Measurements from ENCODE around the gene ATP11A.
"Not testable (repeated sequence)": the region's sequence is repeated elsewhere in the genome, so short reads cannot be mapped to it uniquely, and the experiment has no call there.

Gene ATP11A

GRCh38 chr13:112793545-112794445 is 104.0 kb downstream of the ATP11A start:
- DNase-seq (ENCODE audit: low spot score) = no peak

- no peak for DNase-seq (ENCODE audit: low spot score)
Measured at GRCh38 chr13:112795277-112795676, 105.4 kb downstream of the ATP11A start.

- DNase-seq (ENCODE audit: low spot score) = no peak
Measured at GRCh38 chr13:112796190-112796915, 106.5 kb downstream of the ATP11A start.

- DNase-seq (ENCODE audit: low spot score) = no peak
Measured at GRCh38 chr13:112799394-112799793, 109.6 kb downstream of the ATP11A start.

GRCh38 chr13:112800057-112800456 is 110.2 kb downstream of the ATP11A start:
- DNase-seq (ENCODE audit: low spot score) = no peak

- not testable (repeated sequence) for DNase-seq (ENCODE audit: low spot score)
Measured at GRCh38 chr13:112800807-112801206, 111.0 kb downstream of the ATP11A start.

GRCh38 chr13:112802802-112803195 is 113.0 kb downstream of the ATP11A start:
- DNase-seq (ENCODE audit: low spot score) = no peak

GRCh38 chr13:112803422-112803821 is 113.6 kb downstream of the ATP11A start:
- DNase-seq (ENCODE audit: low spot score) = no peak

GRCh38 chr13:112804374-112804773 is 114.5 kb downstream of the ATP11A start:
- DNase-seq (ENCODE audit: low spot score) = peak; percentile 10

- no peak for DNase-seq (ENCODE audit: low spot score)
Measured at GRCh38 chr13:112806739-112807652, 117.2 kb downstream of the ATP11A start.

- DNase-seq (ENCODE audit: low spot score) = no peak
Measured at GRCh38 chr13:112807653-112808376, 118.0 kb downstream of the ATP11A start.

GRCh38 chr13:112808377-112809140 is 118.7 kb downstream of the ATP11A start:
- no peak for DNase-seq (ENCODE audit: low spot score)

- DNase-seq (ENCODE audit: low spot score) = no peak
Measured at GRCh38 chr13:112809332-112810315, 119.8 kb downstream of the ATP11A start.

- no peak for DNase-seq (ENCODE audit: low spot score)
Measured at GRCh38 chr13:112810608-112811007, 120.8 kb downstream of the ATP11A start.

- no peak for DNase-seq (ENCODE audit: low spot score)
Measured at GRCh38 chr13:112812306-112813055, 122.6 kb downstream of the ATP11A start.

- no peak for DNase-seq (ENCODE audit: low spot score)
Measured at GRCh38 chr13:112813552-112813951, 123.7 kb downstream of the ATP11A start.

GRCh38 chr13:112814905-112815585 is 125.2 kb downstream of the ATP11A start:
- DNase-seq (ENCODE audit: low spot score) = no peak

GRCh38 chr13:112815871-112816270 is 126.0 kb downstream of the ATP11A start:
- no peak for DNase-seq (ENCODE audit: low spot score)
